ENCODE measurements around the gene PEMT.
"Not testable (repeated sequence)": the region's sequence is repeated elsewhere in the genome, so short reads cannot be mapped to it uniquely, and the experiment has no call there.

The PEMT gene

DNA sequence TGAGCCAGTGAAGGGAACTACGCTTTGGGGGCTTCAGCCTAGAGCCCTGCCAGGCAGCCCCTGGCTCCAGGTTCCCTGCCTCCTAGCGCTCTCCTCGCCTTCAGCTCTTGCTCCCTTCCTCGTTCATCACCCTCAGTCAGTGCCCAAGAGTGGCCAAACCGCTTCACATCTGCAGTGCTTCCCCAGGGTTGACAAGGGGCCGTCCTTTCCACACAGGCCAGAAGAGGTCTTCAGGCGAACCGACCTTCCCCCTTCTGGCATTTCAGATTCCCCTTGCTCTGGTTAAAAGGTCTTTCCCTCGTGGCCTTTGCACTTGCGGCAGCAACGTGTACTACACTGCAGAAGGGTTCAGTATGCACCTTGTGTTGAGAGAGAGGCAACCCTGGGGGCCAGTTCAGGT is 99.4 kb downstream of the PEMT start:
- Histone ChIP-seq H3K27me3 (ENCODE audit: insufficient read depth, poor library complexity, severe bottlenecking) (no peaks in the 10 kb centered on the region), H3K27ac (replicated peaks) (no peak overlapping the region), H3K4me3 (replicated peaks; ENCODE audit: insufficient read depth, low read length) (no peak overlapping the region)
- no peak for DNase-seq (ENCODE audit: low read depth in 1 of 2, low spot score in 1 of 2)
- TF ChIP-seq POLR2AphosphoS5 (IDR thresholded peaks at IDR 0.05; ENCODE audit: low read depth) (no peak), GABPA (IDR thresholded peaks at IDR 0.05; ENCODE audit: low read depth) (no peak), SPI1 (IDR thresholded peaks at IDR 0.05; ENCODE audit: borderline replicate concordance, low read depth) (no peak)
- TF ChIP-seq, protein P1, sequence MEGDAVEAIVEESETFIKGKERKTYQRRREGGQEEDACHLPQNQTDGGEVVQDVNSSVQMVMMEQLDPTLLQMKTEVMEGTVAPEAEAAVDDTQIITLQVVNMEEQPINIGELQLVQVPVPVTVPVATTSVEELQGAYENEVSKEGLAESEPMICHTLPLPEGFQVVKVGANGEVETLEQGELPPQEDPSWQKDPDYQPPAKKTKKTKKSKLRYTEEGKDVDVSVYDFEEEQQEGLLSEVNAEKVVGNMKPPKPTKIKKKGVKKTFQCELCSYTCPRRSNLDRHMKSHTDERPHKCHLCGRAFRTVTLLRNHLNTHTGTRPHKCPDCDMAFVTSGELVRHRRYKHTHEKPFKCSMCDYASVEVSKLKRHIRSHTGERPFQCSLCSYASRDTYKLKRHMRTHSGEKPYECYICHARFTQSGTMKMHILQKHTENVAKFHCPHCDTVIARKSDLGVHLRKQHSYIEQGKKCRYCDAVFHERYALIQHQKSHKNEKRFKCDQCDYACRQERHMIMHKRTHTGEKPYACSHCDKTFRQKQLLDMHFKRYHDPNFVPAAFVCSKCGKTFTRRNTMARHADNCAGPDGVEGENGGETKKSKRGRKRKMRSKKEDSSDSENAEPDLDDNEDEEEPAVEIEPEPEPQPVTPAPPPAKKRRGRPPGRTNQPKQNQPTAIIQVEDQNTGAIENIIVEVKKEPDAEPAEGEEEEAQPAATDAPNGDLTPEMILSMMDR (IDR thresholded peaks at IDR 0.05; ENCODE audit: insufficient read depth, low read length), result no peak
- TF ChIP-seq, protein P2, sequence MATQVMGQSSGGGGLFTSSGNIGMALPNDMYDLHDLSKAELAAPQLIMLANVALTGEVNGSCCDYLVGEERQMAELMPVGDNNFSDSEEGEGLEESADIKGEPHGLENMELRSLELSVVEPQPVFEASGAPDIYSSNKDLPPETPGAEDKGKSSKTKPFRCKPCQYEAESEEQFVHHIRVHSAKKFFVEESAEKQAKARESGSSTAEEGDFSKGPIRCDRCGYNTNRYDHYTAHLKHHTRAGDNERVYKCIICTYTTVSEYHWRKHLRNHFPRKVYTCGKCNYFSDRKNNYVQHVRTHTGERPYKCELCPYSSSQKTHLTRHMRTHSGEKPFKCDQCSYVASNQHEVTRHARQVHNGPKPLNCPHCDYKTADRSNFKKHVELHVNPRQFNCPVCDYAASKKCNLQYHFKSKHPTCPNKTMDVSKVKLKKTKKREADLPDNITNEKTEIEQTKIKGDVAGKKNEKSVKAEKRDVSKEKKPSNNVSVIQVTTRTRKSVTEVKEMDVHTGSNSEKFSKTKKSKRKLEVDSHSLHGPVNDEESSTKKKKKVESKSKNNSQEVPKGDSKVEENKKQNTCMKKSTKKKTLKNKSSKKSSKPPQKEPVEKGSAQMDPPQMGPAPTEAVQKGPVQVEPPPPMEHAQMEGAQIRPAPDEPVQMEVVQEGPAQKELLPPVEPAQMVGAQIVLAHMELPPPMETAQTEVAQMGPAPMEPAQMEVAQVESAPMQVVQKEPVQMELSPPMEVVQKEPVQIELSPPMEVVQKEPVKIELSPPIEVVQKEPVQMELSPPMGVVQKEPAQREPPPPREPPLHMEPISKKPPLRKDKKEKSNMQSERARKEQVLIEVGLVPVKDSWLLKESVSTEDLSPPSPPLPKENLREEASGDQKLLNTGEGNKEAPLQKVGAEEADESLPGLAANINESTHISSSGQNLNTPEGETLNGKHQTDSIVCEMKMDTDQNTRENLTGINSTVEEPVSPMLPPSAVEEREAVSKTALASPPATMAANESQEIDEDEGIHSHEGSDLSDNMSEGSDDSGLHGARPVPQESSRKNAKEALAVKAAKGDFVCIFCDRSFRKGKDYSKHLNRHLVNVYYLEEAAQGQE (IDR thresholded peaks at IDR 0.05; ENCODE audit: insufficient replicate concordance, low read depth), result no peak

DNA sequence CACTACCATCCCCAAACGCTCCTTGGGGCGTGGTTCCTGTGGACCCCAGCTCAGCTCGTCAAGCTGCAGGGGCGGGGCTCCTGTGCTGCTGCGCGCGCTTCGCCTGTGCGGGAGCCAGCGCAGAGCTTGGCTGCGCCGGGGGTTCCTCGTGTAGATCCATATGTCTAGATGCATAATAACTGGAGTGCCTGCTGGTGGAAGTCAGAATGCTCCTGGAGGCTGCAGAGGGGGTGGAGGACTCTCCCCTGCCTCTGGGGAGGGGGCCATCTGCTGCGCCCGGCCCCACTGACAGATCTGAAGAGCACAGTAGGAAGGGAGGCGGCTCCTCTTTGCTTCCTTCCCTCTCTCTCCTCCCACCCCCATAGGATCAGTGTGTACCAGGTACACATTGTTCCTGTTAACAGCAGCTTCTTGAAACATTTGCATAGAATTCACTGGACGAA is 99.9 kb downstream of the PEMT start:
- Histone ChIP-seq H3K27ac (replicated peaks) (no peak overlapping the region), H3K27me3 (ENCODE audit: insufficient read depth, poor library complexity, severe bottlenecking) (no peaks in the 10 kb centered on the region), H3K4me3 (replicated peaks; ENCODE audit: insufficient read depth, low read length) (no peak overlapping the region)
- DNase-seq (ENCODE audit: low read depth in 1 of 2, low spot score in 1 of 2), result no peak
- TF ChIP-seq, protein P2 (IDR thresholded peaks at IDR 0.05; ENCODE audit: insufficient replicate concordance, low read depth), result no peak
- TF ChIP-seq POLR2AphosphoS5 (IDR thresholded peaks at IDR 0.05; ENCODE audit: low read depth) (no peak), SPI1 (IDR thresholded peaks at IDR 0.05; ENCODE audit: borderline replicate concordance, low read depth) (no peak), GABPA (IDR thresholded peaks at IDR 0.05; ENCODE audit: low read depth) (no peak)
- TF ChIP-seq, protein P1 (IDR thresholded peaks at IDR 0.05; ENCODE audit: insufficient read depth, low read length), result no peak

DNA sequence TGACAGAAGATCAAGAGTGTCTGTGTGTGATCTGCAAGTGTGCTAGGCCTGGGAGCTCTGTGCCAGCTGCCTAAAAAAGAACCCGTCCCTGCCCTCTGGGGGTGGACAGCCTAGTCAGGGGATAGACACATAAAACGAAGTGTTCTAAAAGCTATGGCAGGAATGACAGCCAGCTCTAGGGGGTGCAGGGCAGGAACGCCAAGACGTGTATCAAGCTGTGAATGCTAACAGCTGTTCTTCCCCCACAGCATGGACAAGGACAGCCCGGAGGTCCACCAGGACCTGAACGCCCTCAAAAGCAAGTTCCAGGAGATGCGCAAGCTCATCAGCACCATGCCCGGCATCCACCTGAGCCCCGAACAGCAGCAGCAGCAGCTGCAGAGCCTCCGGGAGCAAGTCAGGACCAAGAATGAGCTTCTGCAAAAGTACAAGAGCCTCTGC is 100.5 kb downstream of the PEMT start:
- Histone ChIP-seq H3K27ac (replicated peaks) (no peak overlapping the region), H3K4me3 (replicated peaks; ENCODE audit: insufficient read depth, low read length) (no peak overlapping the region), H3K27me3 (ENCODE audit: insufficient read depth, poor library complexity, severe bottlenecking) (no peaks in the 10 kb centered on the region)
- no peak for TF ChIP-seq POLR2AphosphoS5 (IDR thresholded peaks at IDR 0.05; ENCODE audit: low read depth)
- TF ChIP-seq, protein P1 (IDR thresholded peaks at IDR 0.05; ENCODE audit: insufficient read depth, low read length), result no peak
- no peak for DNase-seq (ENCODE audit: low read depth in 1 of 2, low spot score in 1 of 2)

DNA sequence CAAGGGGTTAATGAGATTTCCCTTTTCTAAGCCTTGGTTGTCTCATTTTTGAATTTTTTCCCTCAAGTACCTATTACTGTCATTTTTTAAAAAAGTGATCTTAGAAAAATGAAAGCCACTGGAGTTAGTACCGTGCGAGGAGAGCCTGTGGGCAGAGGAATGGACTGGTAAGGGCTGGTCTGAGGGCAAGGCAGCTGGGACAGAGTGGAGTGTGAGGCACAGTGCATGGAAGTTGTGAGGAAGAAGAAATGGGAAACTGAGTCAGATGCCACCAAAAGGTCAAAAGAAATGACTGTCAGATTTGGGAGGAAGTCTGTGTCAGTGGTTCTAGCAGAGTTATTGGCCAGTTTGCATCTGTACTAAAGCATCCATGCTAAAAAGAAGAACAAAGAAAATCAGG is 103.5 kb downstream of the PEMT start:
- H3K27ac ChIP-seq (replicated peaks), result no peak overlapping the region
- no peak for DNase-seq (ENCODE audit: low read depth in 1 of 2, low spot score in 1 of 2)
- TF ChIP-seq, protein P2 (IDR thresholded peaks at IDR 0.05; ENCODE audit: insufficient replicate concordance, low read depth), result no peak
- TF ChIP-seq SPI1 (IDR thresholded peaks at IDR 0.05; ENCODE audit: borderline replicate concordance, low read depth) (no peak), GABPA (IDR thresholded peaks at IDR 0.05; ENCODE audit: low read depth) (no peak), POLR2AphosphoS5 (IDR thresholded peaks at IDR 0.05; ENCODE audit: low read depth) (no peak)
- TF ChIP-seq, protein P1 (IDR thresholded peaks at IDR 0.05; ENCODE audit: insufficient read depth, low read length), result no peak
- H3K4me3 ChIP-seq (replicated peaks; ENCODE audit: insufficient read depth, low read length), result no peak overlapping the region
- H3K27me3 ChIP-seq (ENCODE audit: insufficient read depth, poor library complexity, severe bottlenecking), result no peaks in the 10 kb centered on the region

DNA sequence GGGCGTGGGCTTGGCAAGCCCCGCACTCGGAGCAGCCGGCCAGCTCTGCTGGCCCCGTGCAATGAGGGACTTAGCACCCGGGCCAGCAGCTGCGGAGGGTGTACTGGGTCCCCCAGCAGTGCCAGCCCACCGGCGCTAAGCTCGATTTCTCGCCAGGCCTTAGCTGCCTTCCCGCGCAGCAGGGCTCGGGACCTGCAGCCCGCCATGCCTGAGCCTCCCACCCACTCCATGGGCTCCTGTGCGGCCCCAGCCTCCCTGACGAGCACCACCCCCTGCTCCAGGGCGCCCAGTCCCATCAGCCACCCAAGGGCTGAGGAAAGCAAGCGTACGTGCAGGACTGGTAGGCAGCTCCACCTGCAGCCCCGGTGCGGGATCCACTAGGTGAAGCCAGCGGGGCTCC is 105.1 kb downstream of the PEMT start:
- not testable (repeated sequence) for H3K27ac ChIP-seq (replicated peaks); DNase-seq (ENCODE audit: low read depth in 1 of 2, low spot score in 1 of 2); H3K4me3 ChIP-seq (replicated peaks; ENCODE audit: insufficient read depth, low read length); H3K27me3 ChIP-seq (ENCODE audit: insufficient read depth, poor library complexity, severe bottlenecking)
